Mucosa of descending colon (tissue), 3 donors: ENCODE data around the gene KANSL2. TPM values are rescaled to one million over a fixed set of nuclear protein-coding genes. Genes with fewer than 3 reads are reported as not detected.
"Not testable (repeated sequence)": the region's sequence is repeated elsewhere in the genome, so short reads cannot be mapped to it uniquely, and the experiment has no call there.

Source experiments
- ATAC-seq: fragments of 200-7000 bp; cut with Tn5 transposase; one replicate; pipeline ENCODE4 v1.9.1; 2020; ENCODE audit warnings: mild to moderate bottlenecking, moderate library complexity
- DNase-seq, 3 donors: peaks; one replicate each; pipeline ENCODE4 v3.0.0-alpha.2; 2020
- H3K36me3 ChIP-seq: fragments of 200-600 bp; one replicate; pipeline ENCODE4 v1.8.0; 2021; ENCODE audit warnings: low read depth, mild to moderate bottlenecking
- H3K4me1 ChIP-seq: fragments of 200-600 bp; one replicate; pipeline ENCODE4 v1.8.0; 2021; ENCODE audit warnings: low read depth, mild to moderate bottlenecking
- H3K4me3 ChIP-seq: fragments of 200-600 bp; one replicate; pipeline ENCODE4 v1.8.0; 2021; ENCODE audit warnings: mild to moderate bottlenecking
- H3K9me3 ChIP-seq: fragments of 200-600 bp; one replicate; pipeline ENCODE4 v1.8.0; 2021; ENCODE audit warnings: mild to moderate bottlenecking
- CTCF ChIP-seq: fragments of 200-600 bp; IDR thresholded peaks from one replicate; pipeline ENCODE4 v1.8.0; 2022; ENCODE audit warnings: antibody characterized with exemption, mild to moderate bottlenecking
- intact Hi-C, 2 donors: fragments of 100-400 bp; cut with DNase I in 1 of 2; cut with micrococcal nuclease in 1 of 2; formaldehyde crosslinking; loops; one replicate each; pipeline versions ENCODE4 v1.11.0 to v1.11.1; 2022; cut with DNase I, micrococcal nuclease
- long read RNA-seq, 2 donors: library from polyadenylated mRNA; unstranded; transcript quantifications; one replicate each; pipeline ENCODE4 v2.0.0, GENCODE V29; 2019 to 2021
- total RNA-seq, 3 donors: library from RNA; stranded (reverse); fragmentation: NEBNext Ultra II Directional in 2 of 3; extraction: Animal tissue kit (Norgen Biotek cat#: 25700) in 2 of 3; gene quantifications; one replicate each; pipeline versions ENCODE4 v1.2.1 to v1.2.4, GENCODE V29; 2021 to 2023
- donor health status: DM: no; HTN: no; CAD: no; lungs with moderate emphysema.
- donor health status: DM: no; HTN: no; CAD: no.
- donor health status: DM: no; HTN: yes; CAD: no.

Gene KANSL2
- total RNA-seq: 10 to 100 TPM; 18.3 to 25.8 (median 22.6) TPM
- long read RNA-seq, donor 1, partial matches to known transcripts: 3 of 21 reads
- long read RNA-seq, donor 1, other reads (novel, unspliced or antisense): 18 of 21 reads
- long read RNA-seq, donor 2, partial matches to known transcripts: 1 of 7 reads
- long read RNA-seq, donor 2, other reads (novel, unspliced or antisense): 5 of 7 reads

- H3K4me1 ChIP-seq: peaks cover 19% of the 10 kb centered on the region
- no peaks in the 10 kb centered on the region for H3K9me3 ChIP-seq
- no peak for TF ChIP-seq CTCF
- DNase-seq: peak; percentile 97 to 99 (median 98)
- peak; percentile 99 for ATAC-seq
- H3K36me3 ChIP-seq: no peaks in the 10 kb centered on the region
- peak within 1 kb of the TSS; percentile 60 for H3K4me3 ChIP-seq
- intact Hi-C loops: no loop called here
Measured at GRCh38 chr12:48681710-48682532, at the start of gene KANSL2. Gene KANSL2 (minus strand): TSS chr12:48682238. CDS start chr12:48681632, 606 bp downstream.

- ATAC-seq (no peak), DNase-seq (no peak)
- TF ChIP-seq CTCF: no peak
- Histone ChIP-seq H3K36me3 (no peaks in the 10 kb centered on the region), H3K4me3 (no peak overlapping the region), H3K4me1 (no peaks in the 10 kb centered on the region), H3K9me3 (no peaks in the 10 kb centered on the region)
- intact Hi-C loops: no loop called here
Measured at GRCh38 chr12:48728807-48729206, 46.8 kb upstream of the KANSL2 start.

- ATAC-seq, H3K4me1 ChIP-seq, DNase-seq, intact Hi-C loops, H3K4me3 ChIP-seq, H3K36me3 ChIP-seq: not testable (repeated sequence)
- H3K9me3 ChIP-seq: peaks cover 11% of the 10 kb centered on the region
Measured at GRCh38 chr12:48720737-48721136, 38.7 kb upstream of the KANSL2 start.

GRCh38 chr12:48720171-48720570 lies 38.1 kb upstream of the KANSL2 start:
- H3K36me3 ChIP-seq, intact Hi-C loops, H3K4me1 ChIP-seq, ATAC-seq, H3K4me3 ChIP-seq, DNase-seq: not testable (repeated sequence)
- H3K9me3 ChIP-seq: peaks cover 11% of the 10 kb centered on the region

GRCh38 chr12:48719002-48719401 lies 37.0 kb upstream of the KANSL2 start:
- peaks cover 20% of the 10 kb centered on the region for H3K4me1 ChIP-seq
- H3K4me3 ChIP-seq, H3K36me3 ChIP-seq, DNase-seq, intact Hi-C loops, ATAC-seq: not testable (repeated sequence)
- peaks cover 11% of the 10 kb centered on the region for H3K9me3 ChIP-seq

- Histone ChIP-seq H3K9me3 (peaks cover 11% of the 10 kb centered on the region), H3K4me3 (peak overlapping the region; percentile 31), H3K4me1 (peaks cover 20% of the 10 kb centered on the region), H3K36me3 (no peaks in the 10 kb centered on the region)
- intact Hi-C loops: no loop called here
- TF ChIP-seq CTCF: no peak
- DNase-seq (peak in 1 of 3 donors; percentile 10), ATAC-seq (no peak)
Measured at GRCh38 chr12:48717252-48717695, 35.2 kb upstream of the KANSL2 start.
